Iris pigment epithelial cell (primary cell): Measurements from ENCODE around the gene AP2B1.

Experiments used
- DNase-seq: peaks from one replicate; pipeline ENCODE4 v3.0.0-alpha.2; 2011; ENCODE audit warnings: low read depth

The AP2B1 gene

GRCh38 chr17:35773679-35774425 lies 186.7 kb downstream of the AP2B1 start:
- no peak for DNase-seq

GRCh38 chr17:35774499-35774898 lies 187.4 kb downstream of the AP2B1 start:
- no peak for DNase-seq

- DNase-seq, result no peak
Observed at GRCh38 chr17:35775039-35775438, 187.9 kb downstream of the AP2B1 start.

GRCh38 chr17:35775583-35775982 lies 188.5 kb downstream of the AP2B1 start:
- no peak for DNase-seq
